GM20000 (cell line): ENCODE data around the gene TBX1.

Source experiments
- DNase-seq: peaks from one replicate; pipeline ENCODE4 v3.0.0; 2012; ENCODE audit warnings: low spot score
- TF ChIP-seq, protein P1 (sequence below): IDR thresholded peaks from 2 replicates; pipeline ENCODE4 v1.5.1; 2012; ENCODE audit warnings: mild to moderate bottlenecking, control low read depth; ENCODE audit errors: extremely low read depth, missing control alignments

The TBX1 gene

DNA sequence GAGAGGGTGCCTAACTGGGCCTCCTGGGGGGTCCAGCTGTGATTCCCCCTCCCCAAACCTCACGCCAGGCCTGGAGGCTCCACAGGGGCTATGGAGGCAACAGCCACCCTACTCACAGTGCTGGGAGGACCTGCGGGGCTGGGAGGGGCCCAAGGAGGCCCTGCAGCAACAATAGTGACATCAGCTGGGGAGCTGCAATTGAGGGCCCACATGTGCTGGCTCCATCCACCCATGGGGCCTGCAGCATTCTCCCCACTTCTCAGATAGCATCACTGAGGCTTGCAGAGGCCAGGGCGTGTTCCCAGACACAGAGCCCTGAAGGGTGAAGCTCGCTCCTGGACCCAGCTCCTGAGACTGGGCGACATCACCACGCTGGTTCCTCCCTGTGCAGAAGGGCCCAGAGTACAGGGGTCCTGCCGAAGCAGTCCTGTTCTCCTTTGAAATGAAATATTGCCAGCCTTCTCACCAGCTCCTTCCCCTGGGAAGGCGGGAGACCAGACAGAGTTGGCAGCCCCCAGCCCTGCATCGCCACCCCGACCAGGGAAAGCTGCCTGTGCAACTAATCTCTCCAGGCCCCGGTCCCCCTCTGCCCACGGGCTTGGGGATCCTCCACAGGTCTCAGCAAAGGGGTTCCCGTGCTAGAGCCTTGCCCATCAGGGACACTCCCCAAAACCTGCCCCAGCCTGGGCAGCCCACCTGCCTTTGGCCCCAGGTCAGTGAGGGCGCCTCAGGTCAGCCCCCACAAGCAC, 8.9 kb upstream of the TBX1 start:
- DNase-seq: no peak
- TF ChIP-seq, protein P1, sequence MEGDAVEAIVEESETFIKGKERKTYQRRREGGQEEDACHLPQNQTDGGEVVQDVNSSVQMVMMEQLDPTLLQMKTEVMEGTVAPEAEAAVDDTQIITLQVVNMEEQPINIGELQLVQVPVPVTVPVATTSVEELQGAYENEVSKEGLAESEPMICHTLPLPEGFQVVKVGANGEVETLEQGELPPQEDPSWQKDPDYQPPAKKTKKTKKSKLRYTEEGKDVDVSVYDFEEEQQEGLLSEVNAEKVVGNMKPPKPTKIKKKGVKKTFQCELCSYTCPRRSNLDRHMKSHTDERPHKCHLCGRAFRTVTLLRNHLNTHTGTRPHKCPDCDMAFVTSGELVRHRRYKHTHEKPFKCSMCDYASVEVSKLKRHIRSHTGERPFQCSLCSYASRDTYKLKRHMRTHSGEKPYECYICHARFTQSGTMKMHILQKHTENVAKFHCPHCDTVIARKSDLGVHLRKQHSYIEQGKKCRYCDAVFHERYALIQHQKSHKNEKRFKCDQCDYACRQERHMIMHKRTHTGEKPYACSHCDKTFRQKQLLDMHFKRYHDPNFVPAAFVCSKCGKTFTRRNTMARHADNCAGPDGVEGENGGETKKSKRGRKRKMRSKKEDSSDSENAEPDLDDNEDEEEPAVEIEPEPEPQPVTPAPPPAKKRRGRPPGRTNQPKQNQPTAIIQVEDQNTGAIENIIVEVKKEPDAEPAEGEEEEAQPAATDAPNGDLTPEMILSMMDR: no peak

DNA sequence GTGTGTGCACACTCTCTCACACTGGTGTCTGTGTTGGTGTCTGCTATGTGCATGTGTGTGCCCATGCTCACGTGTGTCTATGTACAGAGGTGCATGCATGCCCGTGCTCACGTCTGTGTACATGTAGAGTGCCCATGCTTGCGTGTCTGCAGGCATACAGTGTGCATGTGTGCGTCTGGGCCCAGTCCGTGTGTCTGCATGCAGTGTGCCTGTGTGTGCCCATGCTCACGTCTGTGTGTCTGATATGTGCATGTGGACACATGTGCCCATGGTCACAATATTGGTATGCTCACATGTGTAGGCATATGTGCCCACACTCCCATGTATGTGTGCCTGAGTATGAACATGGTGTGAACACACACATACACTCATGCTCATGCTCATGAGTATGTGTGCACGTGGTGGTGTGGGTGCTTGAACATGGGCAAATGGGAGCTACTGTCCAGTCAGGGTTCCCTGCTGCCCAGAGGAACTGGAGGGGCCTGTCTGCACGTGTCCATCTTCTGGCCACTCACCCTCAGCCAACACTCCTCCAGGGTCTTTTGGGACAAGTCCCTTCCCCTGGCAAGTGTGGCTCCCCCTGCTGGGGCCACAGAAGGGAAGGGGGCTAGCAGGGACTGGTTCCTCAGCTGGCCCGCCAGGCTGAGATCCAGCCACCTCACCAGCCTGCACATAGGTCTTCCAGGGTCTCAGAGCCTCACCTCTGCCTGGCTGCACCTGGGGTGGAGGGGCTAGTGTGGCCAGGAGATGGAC, 7.3 kb upstream of the TBX1 start:
- DNase-seq: no peak
- TF ChIP-seq, protein P1: no peak

DNA sequence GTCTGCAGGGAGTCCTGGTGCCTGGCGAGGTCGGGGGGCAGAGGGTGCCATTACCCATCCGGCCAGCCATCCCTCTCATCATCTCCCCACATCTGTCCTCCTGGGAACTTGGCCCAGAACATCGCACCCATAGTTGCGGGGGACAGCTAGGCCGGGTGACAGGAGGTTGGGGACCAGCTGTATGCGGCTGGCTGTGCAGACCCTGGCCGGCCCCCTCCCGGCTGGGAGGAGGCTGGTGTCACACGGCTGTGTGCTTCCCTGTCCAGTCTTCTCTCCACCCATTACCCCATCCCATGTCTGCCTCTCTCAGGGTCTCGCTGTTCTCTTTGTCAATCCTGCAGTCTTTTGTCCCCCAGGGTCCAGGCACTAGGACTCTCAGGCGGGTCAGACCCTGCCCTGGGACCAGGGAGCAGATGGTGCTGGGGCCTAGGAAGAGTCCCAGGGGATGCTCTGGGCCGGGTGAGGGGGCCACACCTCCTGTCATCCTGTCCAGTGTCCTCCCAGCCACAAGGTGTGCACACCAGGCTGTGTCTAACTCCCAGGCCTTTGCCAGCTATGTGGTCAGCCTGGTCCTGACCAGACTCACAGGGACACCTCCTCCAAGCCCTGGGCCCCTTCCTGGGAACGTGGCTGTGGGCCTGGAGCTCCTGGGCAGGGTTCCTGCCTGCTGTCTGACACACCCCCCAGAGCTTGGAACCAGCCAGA, 6.4 kb upstream of the TBX1 start:
- TF ChIP-seq, protein P1: no peak
- peak; percentile 45 for DNase-seq

DNA sequence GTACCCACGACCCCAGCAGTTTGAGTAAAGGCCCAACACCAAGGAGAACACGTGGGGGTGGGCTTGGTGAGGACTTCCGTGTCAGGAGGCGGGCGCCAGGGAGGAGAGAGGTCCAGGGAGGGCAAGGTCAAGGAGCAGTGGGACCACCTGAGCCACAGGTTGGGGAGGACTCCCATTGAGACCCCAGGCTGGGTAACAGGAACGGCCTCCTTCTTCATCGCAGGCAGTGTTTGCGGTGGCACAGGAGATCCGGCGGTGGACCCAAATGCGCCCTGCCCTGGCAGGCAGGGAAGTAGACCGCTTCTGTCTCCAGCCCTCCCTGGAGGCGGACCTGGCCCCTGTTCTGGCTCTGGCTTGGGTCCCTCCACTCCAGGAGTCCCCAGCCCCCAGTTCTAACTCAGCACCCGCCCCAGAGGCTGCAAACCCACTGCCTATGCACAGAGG, 5.9 kb upstream of the TBX1 start:
- TF ChIP-seq, protein P1: no peak
- no peak for DNase-seq

DNA sequence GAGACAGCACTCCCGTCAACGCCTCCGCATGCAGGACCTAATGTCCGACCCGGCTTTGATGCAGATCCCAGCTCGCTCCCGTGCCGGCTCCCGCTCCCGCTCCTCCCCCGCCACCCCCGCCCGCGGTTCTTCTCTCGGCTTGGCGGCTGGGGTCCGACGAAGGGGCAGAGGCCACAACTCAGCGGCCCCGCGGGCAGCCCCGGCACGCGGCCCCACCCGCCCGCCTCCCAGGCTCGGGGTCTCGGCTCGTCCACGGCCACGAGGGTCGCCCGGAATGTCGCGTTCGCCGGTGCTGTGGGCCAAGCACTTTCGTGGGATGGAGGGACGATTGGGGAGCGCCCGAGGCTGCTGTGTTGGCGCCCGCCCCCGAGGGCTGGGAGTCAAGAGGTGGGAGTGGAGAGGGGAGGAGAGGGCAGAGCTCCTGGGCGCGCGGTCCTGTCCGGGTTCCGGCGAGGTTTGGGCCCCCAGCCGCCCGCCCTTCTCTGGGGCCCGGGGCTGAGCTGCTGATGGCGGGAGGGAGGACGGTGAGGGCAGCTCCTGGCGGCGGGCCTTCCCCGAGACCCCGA, 5.3 kb upstream of the TBX1 start:
- TF ChIP-seq, protein P1: no peak
- no peak for DNase-seq

DNA sequence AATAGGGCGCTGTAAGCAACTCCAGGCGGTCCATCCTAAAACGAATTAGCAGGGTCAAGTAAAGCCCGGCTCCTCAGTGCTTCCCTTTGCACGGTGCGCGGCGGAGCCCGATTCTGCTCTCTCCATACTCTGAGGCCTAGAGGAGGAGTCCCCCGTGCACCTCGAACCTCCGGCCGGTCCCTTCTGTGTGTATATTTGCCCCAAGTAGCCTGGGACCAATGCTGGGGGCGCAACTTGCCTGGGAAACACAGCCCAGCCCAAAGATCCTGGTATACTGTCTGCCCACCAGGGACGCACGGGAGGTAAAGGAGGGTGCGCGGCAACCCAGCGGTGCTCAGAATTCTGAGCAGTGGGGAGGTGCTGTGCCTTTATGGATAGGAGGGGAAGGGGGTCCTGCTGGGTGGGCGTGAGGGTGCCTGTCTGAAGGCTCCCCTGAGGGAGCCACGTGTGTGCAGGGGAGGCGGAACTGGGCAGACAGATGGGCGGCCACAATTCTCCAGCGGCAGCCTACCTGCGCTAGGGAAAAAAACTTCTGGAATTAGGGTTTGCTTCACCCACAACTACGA, 4.8 kb upstream of the TBX1 start:
- TF ChIP-seq, protein P1: no peak
- DNase-seq: peak; percentile 59
